Measurements from ENCODE around the gene MARK3. TPM values are rescaled to one million over a fixed set of nuclear protein-coding genes. Genes with fewer than 3 reads are reported as not detected.

MARK3 gene
- total and polyA plus RNA-seq, 2 of the 4 experiments (the other 2 are of a cell fraction), result 78.5 to 80.5 TPM

- WGBS, 2 experiments (ENCODE audit: extremely low coverage in 2 of 2, insufficient read length in 1 of 2), result no CpG with 5 or more reads among the region's 3 CpGs
- Histone ChIP-seq H3K27ac (ENCODE audit: insufficient read depth, low read length) (no peak overlapping the region), H4K91ac (ENCODE audit: insufficient read depth, low read depth, low read length) (no peak overlapping the region), H3K9me3 (ENCODE audit: control insufficient read depth, insufficient read depth, low read length) (no peaks in the 10 kb centered on the region), H2AK5ac (ENCODE audit: low read depth, low read length) (no peak overlapping the region), H3K9ac (ENCODE audit: low read depth, low read length) (no peak overlapping the region), H4K20me1 (ENCODE audit: insufficient read depth, low read length) (peaks cover 64% of the 10 kb centered on the region), H3K9me1 (ENCODE audit: insufficient read depth, low read length) (peaks cover 18% of the 10 kb centered on the region), H2AK9ac (replicated peaks; ENCODE audit: low read depth, low read length, poor library complexity) (no peak overlapping the region), H3K79me1 (ENCODE audit: low read depth in 1 of 2, low read length in 2 of 2) (peaks cover 29 to 81% of the 10 kb centered on the region in 2 experiments), H3K27me3 (ENCODE audit: control insufficient read depth, insufficient read depth, low read length) (no peaks in the 10 kb centered on the region), H3K18ac (ENCODE audit: low read depth, low read length) (no peak overlapping the region), H3K4me1 (ENCODE audit: control insufficient read depth, insufficient read depth, low read length) (peaks cover 17% of the 10 kb centered on the region), H2AFZ (replicated peaks; ENCODE audit: low read length, poor library complexity) (no peak overlapping the region), H4K5ac (ENCODE audit: low read depth, low read length) (no peak overlapping the region), H4K8ac (ENCODE audit: low read depth in 2 of 2, low read length in 2 of 2) (no peak overlapping the region), H3K14ac (replicated peaks; ENCODE audit: low read depth, low read length) (no peak overlapping the region), H2BK15ac (ENCODE audit: low read depth, low read length) (no peak overlapping the region), H3K36me3 (ENCODE audit: control insufficient read depth, insufficient read depth, low read length) (no peaks in the 10 kb centered on the region; the same call in 1 of the 2 replicates), H3K56ac (ENCODE audit: extremely low read depth, insufficient read depth, low read length) (no peak overlapping the region), H2BK20ac (ENCODE audit: low read depth, low read length) (no peak overlapping the region), H2BK120ac (ENCODE audit: low read depth, low read length) (no peak overlapping the region), H3K23ac (ENCODE audit: low read depth, low read length) (no peak overlapping the region), H3K4ac (ENCODE audit: low read depth, low read length) (no peak overlapping the region), H2BK5ac (ENCODE audit: low read depth, low read length, poor library complexity, severe bottlenecking) (no peak overlapping the region), H3K4me3 (ENCODE audit: insufficient read depth, low read depth, low read length) (no peak overlapping the region), H3K4me2 (ENCODE audit: low read depth, low read length) (no peak overlapping the region)
- in situ Hi-C loops (cut with MboI; ENCODE audit: low sequenced_read_pairs) (no loop called here), dilution Hi-C loops (cut with HindIII; ENCODE audit: low sequenced_read_pairs, unreplicated experiment) (no loop called here), intact Hi-C loops (cut with micrococcal nuclease) (no loop called here)
- ChIA-PET POLR2A (ENCODE audit: unreplicated experiment) (no interaction called here), CTCF (no interaction called here)
- TF ChIP-seq RAD21 (IDR thresholded peaks at IDR 0.05; ENCODE audit: low read length) (no peak), BHLHE40 (IDR thresholded peaks at IDR 0.05; ENCODE audit: low read depth, low read length) (no peak), MAZ (IDR thresholded peaks at IDR 0.05; ENCODE audit: borderline replicate concordance, low read depth, low read length) (no peak), RCOR1 (IDR thresholded peaks at IDR 0.05; ENCODE audit: insufficient replicate concordance, low read length) (no peak), MXI1 (IDR thresholded peaks at IDR 0.05; ENCODE audit: borderline replicate concordance, low read depth, low read length) (no peak), NFE2L2 (IDR thresholded peaks at IDR 0.05; ENCODE audit: low read depth, low read length) (no peak)
- ATAC-seq (ENCODE audit: low read depth) (no peak), DNase-seq (no peak)
- no TSS peak for BruUV-seq (replicated peaks)
These were observed 36.3 kb downstream of the MARK3 start for GRCh38 chr14:103421556-103421955.

Data from IMR-90 (cell line).